AG08395 (cell line): ENCODE results near the gene ZNF324B.
"Not testable (repeated sequence)": the region's sequence is repeated elsewhere in the genome, so short reads cannot be mapped to it uniquely, and the experiment has no call there.

Experiments
- DNase-seq: peaks from one replicate; pipeline ENCODE4 v3.0.0; 2012; ENCODE audit warnings: mixed read lengths, low spot score

Gene ZNF324B

GRCh38 chr19:58480481-58480830, 29.0 kb downstream of the ZNF324B start:
- DNase-seq: no peak

GRCh38 chr19:58480831-58481230, 29.4 kb downstream of the ZNF324B start:
- DNase-seq: no peak

GRCh38 chr19:58482372-58482771, 30.9 kb downstream of the ZNF324B start:
- no peak for DNase-seq

- no peak for DNase-seq
Observed at GRCh38 chr19:58483776-58484175, 32.4 kb downstream of the ZNF324B start.

GRCh38 chr19:58484349-58484748, 32.9 kb downstream of the ZNF324B start:
- DNase-seq: not testable (repeated sequence)

- no peak for DNase-seq
Observed at GRCh38 chr19:58491393-58491792, 40.0 kb downstream of the ZNF324B start.

GRCh38 chr19:58492265-58492664, 40.8 kb downstream of the ZNF324B start:
- DNase-seq: no peak

GRCh38 chr19:58497634-58498170, 46.3 kb downstream of the ZNF324B start:
- DNase-seq: no peak

GRCh38 chr19:58498316-58499020, 47.0 kb downstream of the ZNF324B start:
- DNase-seq: no peak

- DNase-seq: peak; percentile 100
Observed at GRCh38 chr19:58499021-58499927, 47.9 kb downstream of the ZNF324B start.

GRCh38 chr19:58500242-58500641, 48.8 kb downstream of the ZNF324B start:
- no peak for DNase-seq
